Hepatocyte (in vitro differentiated cells): ENCODE data around the gene SMIM35.

Experiments used
- CTCF ChIP-seq: fragments of 200-600 bp; sonication (generic); IDR thresholded peaks from 2 replicates; pipeline ENCODE4 v1.5.1; 2016; ENCODE audit warnings: antibody characterized with exemption, mild to moderate bottlenecking; ENCODE audit not compliant: poor library complexity
- EZH2 ChIP-seq: fragments of 200-600 bp; sonication (generic); IDR thresholded peaks from 2 replicates; pipeline ENCODE4 v1.6.1; 2016; ENCODE audit warnings: antibody characterized with exemption, mild to moderate bottlenecking, borderline replicate concordance

GRCh38 chr11:118008271-118008911 is 78.4 kb downstream of the SMIM35 start:
- TF ChIP-seq CTCF (no peak), EZH2 (no peak)
